GM19324 (cell line): ENCODE measurements around the gene SLC26A2.

Experiments used
- ATAC-seq: cut with Tn5 transposase; IDR thresholded peaks from one replicate; pipeline ENCODE4 v1.9.1; 2021; ENCODE audit warnings: mild to moderate bottlenecking, moderate library complexity; ENCODE audit not compliant: unreplicated experiment, low FRiP score

The SLC26A2 gene

DNA sequence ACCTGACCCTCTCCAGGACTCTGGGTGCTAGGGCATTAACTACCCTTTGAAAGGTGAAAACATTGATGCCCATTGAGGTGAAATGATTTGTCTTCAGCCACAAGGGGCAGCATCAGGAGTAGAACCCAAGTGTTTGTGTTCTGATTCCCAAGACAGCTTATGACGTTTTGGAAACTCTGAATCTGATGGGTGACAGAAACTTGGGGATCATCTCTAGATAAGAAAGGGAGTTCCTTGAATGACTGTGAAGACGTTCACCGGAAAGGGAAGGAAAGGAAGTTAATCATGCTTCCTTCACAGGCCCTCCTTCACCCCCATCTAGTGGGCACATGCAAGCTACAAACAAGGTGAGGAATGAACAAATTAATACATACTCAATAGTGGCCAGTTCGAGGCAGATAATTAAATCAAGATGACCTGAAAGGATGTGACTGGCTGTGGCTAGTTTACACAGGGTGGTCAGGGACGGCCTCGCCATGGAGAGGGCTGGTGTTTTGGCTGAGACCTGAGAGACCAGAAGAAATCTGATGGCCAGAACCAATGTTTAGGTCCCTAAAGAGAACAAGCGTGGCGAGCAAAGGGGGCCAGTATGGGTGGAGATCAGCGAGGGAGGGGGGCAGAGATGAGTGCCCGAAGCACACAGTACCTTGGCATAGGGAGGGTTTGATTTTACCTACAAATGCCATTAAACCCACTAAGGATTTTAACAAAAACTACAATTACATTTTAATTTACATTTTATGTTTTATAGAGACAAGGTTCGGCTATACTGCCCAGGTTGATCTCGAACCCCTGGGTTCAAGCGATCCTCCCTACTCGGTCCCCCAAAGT lies 937 bp upstream of the SLC26A2 start:
- no peak for ATAC-seq

DNA sequence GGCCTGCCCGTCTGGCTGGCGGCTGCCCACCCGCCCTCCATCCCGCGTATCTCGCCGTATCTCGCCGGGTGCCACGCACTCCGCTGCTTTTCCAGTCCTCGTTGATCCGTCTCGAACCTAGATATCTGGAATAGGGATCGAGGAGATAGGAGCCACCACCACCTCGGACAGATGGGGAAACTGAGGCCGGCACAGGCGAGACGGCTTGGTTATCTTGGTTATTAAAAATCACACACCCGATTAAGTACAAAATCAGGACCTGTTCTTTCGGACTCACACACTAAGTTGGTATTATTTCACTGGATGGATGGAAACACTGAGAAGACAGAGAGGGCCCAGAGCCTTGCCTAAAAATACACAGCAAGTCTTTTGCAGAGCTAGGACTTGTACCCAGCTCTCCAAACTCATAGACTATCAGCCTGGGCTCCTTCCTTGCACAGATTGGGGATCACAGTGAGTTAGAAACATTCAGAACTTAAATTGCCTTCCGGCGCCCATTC lies 678 bp downstream of the SLC26A2 start:
- ATAC-seq = no peak

DNA sequence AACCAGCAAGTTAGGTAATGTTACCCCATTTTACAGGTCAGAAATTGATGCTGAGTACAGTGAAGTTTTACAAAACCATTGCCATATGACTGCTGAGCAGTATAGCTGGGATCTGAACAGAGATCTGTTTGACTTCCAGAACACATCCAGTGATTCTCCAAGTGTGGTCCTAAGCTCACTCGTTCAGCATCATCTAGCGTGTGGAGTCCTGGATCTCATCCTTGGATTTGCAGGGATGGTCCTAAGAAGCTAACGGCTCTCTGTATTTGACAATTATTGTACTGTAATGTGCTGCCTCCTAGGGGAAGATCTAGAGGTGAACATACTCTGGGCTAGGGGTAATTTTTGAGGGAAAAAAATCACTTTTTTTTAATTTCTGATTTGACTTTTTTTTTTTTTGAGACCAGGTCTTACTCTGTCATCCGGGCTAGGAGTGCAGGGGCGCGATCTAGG lies 1.4 kb downstream of the SLC26A2 start:
- no peak for ATAC-seq

DNA sequence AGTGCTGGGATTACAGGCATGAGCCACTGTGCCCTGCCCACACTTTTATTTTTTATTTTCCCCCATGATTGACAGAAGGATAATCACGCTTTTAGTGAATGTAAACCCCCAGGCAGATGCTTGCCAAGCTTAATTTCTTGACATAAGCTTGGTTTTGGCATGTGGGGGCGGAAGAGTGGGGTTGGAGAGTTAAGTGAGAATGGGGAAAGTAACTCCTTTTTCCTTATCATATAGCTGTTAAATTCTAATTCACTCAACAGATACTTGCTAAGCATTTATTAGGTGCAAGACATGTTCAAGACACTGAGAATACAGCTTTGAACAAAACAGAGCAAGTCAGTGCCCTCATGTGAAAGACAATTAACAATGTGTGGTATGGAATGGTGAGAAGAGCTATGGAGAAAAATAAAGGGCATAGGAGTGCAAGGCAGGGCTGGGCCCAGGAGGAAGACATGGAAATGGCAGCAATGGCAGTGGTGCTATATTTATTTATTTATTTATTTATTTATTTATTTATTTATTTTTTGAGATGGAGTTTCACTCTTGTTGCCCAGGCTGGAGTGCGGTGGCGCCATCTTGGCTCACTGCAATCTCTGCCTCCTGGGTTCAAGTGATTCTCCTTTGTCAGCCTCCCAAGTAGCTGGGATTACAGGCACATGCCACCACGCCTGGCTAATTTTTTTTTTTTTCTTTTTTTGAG lies 2.2 kb downstream of the SLC26A2 start:
- ATAC-seq = no peak

DNA sequence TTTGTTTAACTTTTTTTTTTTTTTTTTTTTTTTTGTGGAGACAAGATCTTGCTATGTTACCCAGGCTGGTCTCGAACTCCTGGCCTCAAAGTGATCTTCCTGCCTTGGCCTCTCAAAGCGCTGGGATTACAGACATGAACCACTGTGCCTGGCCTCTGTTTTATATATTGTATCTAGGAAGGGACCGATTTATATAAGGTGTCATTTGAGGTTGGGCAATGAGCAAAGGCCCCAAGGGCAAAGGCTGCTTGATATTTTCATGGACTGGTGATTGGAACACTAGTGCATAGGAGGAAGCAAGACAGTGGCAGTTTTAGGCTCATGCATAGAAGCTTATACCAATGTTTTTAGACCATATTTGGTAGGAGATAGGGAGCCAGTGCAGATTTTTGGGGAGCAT lies 3.2 kb downstream of the SLC26A2 start:
- no peak for ATAC-seq

DNA sequence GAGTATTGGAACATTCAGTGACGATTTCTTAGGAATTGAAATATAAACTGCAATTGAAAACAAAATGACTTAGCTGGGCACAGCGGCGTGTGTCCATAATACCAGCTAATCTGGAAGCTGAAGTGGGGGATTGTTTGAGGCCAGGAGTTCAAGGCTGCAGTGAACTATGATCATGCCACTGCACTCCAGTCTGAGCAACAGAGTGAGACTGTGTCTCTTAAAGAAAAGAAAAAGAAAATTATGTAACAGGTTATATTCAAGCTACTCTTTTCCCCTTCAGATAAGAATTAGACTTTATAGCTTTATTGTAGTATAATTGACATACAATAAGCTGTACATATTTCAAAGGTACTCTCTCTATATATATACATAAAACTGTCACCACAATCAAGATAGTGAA lies 6.4 kb downstream of the SLC26A2 start:
- no peak for ATAC-seq

DNA sequence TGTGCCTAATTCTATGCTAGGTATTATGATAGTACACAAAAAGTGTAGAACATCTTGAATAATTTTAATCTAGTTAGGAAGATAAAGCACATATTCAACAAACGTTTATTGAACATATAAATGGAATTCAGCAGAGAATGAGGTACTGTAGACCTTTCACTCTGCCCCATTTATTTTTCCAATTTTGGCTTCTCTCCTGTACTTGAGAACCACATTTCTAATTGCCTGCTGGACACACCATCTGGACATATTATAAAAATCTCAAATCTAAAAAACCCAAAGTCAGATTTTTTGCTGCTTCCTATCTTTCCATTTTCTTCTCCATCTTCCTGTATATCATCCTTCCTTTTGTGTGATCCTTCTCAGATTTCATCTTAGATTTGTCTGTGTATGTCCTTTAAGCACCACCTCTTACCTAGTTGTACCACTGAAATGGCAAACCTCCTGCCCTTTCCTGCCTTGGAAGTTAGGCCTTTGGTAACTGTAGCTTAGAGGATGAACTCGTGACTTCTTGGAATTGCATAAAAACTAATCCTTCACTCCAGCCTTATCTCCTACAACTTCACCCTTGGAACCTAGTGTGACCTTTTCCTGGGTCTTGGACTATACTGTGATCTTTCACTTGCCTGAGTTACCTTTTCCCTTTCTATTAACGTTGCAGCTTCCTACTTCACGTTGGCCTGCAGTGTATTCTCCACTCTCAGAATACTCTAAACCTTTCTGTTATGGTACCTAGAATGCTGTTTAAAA lies 8.8 kb downstream of the SLC26A2 start:
- ATAC-seq = no peak

DNA sequence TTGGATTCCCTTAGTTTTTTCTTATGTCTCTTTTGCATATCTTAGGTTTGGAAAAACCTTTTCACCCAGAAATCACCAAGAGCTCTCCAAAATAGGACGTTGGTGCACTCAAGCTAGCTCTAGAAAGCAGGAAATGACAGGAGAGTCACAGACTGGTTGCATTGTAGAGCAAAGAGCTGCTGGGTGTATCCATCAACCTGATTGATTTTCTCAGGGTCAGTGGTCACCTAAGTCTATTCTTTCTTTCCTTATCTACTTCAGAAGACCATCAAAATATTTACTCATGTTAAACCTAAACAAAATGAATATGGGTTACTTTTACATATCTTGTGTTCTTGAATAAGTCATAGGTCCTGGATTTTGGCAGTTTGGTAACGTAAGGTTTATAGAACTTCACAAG lies 14.9 kb downstream of the SLC26A2 start:
- no peak for ATAC-seq

DNA sequence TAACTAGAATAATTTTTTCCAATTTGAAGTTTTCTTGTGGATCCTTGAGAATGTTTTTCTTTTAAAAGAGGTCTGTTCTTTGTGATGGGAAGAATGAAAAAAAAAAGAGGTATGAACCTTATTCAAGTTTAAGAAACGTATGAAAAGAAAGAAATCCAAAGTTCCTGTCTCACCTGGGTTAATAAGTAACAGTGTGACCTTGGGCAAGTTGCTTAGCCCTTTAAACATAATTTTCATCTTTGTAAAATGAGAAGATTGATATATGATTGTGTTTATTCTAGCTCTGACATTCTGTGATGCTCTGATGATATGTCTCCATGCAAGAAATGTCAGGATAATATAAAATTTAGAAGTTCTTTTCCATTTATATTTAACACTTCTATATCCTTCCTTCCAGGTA lies 19.3 kb downstream of the SLC26A2 start:
- no peak for ATAC-seq

DNA sequence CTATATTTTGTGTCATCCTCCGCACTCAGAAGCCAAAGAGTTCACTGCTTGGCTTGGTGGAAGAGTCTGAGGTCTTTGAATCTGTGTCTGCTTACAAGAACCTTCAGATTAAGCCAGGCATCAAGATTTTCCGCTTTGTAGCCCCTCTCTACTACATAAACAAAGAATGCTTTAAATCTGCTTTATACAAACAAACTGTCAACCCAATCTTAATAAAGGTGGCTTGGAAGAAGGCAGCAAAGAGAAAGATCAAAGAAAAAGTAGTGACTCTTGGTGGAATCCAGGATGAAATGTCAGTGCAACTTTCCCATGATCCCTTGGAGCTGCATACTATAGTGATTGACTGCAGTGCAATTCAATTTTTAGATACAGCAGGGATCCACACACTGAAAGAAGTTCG lies 20.6 kb downstream of the SLC26A2 start:
- no peak for ATAC-seq

DNA sequence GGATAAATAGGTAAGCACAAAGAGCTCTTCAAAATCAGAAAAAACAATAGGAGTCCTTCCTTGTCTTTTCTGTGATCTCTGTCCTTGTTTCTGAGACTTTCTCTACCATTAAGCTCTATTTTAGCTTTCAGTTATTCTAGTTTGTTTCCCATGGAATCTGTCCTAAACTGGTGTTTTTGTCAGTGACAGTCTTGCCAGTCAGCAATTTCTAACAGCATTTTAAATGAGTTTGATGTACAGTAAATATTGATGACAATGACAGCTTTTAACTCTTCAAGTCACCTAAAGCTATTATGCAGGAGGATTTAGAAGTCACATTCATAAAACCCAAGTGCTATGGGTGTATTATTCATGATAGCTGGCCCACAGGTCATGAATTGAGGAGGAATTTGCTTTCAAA lies 21.9 kb downstream of the SLC26A2 start:
- no peak for ATAC-seq

DNA sequence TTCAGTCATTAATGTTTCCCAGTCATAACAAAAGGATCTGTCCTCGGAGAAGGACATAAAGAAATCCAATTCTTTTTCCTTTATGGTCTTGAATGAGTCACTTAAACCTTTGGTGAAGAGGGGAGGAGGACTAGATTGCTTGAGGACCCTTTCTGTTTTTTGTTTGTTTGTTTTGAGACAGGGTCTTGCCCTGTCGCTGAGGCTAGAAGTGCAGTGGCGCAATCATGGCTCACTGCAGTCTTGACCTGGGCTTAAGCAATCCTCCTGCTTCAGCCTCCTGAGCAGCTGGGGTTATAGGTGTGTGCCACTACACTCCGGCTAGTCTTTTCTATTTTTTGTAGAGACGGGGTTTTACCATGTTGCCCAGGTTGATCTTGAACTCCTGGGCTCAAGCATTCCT lies 27.6 kb downstream of the SLC26A2 start:
- no peak for ATAC-seq

DNA sequence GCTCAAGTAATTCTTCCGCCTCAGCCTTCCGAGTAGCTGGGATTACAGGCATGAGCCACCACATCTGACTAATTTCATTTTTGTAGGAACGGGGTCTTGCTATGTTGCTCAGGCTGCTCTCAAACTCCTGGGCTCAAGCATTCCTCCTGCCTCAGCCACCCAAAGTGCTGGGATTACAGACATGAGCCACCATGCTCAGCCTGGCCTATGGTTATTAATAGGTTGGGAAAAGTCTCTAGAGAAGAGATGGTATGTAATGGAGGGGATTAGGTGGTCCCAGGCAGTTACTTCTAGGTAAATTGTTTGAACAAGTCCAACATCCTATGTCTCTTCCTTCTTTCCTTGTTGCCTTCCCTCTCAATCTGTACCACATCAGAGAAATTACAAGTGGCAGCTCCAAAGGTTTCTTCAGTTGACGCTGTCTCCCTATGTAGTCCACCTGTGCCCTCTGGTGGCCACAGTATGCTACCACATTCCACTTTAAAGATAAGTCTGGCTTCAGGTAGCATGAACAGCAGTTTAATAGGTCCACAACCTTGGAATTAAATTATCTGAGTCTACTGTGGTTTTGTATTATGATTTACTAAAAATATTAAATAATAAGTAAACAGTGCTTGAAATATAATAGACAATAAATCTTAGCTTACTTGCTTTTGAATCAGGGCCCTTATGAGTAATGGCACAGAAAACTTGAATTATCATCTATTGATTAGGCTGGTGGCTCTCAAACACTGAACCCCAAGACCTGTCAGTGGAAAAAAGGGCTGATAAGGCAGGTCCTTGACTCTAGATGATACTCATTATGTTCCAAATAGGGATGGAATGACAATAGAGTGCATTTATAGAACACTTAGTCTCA lies 30.2 kb downstream of the SLC26A2 start:
- peak; percentile 49 for ATAC-seq

DNA sequence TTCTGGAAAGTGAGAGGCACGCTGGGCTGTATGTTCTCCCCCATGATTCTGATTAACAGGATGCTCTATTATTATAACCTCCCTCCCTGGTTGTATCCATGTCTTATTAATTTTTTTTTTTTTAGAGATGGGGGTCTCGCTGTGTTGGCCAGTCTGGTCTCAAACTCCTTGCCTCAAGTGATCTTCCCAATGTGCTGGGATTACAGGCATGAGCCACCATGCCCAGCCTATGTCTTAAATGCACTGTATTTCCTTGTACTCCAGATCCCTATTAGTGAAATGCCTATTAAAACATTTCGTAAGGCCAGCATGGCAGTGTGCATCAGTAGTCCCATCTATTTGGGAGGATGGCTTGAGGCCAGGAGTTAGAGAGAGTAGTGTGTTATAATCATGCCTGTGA lies 32.9 kb downstream of the SLC26A2 start:
- no peak for ATAC-seq

DNA sequence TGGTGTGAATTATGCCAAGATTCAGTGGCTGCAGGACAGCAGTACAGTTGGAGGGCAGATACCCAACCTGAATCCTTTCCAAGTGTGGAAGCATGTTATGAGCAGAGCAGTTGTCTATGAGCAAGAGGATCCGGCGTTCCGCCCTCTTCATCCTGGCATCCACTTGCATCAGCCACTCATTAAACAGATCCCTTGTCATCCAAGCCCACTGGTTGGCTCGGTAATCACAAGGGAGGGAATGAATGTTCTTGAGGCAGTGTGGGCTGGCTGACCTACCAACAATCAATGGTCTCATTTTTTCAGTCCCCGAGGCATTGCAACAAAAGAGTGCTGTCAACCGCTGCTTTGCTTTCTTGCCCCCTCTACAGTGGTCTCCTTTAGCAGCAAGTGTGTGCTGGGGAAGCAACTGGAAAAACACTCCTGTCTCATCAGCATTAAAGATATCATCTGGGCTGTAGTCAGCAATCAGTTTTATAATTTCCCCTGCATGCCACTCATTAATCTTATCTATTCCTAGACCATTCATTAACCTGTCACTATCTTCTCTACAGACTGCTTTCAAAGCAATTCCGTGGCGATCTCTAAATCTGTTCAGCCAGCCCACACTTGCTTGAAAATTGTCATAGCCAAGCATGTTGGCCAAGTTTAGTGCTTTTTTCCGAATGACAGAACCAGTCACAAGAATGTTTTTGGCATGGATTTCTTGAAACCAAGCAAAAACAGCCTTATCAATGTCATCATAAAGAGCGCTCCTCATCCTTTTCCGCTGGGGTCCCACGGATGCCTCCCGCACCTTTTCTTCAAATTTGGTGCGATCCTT lies 35.0 kb downstream of the SLC26A2 start:
- ATAC-seq = no peak

DNA sequence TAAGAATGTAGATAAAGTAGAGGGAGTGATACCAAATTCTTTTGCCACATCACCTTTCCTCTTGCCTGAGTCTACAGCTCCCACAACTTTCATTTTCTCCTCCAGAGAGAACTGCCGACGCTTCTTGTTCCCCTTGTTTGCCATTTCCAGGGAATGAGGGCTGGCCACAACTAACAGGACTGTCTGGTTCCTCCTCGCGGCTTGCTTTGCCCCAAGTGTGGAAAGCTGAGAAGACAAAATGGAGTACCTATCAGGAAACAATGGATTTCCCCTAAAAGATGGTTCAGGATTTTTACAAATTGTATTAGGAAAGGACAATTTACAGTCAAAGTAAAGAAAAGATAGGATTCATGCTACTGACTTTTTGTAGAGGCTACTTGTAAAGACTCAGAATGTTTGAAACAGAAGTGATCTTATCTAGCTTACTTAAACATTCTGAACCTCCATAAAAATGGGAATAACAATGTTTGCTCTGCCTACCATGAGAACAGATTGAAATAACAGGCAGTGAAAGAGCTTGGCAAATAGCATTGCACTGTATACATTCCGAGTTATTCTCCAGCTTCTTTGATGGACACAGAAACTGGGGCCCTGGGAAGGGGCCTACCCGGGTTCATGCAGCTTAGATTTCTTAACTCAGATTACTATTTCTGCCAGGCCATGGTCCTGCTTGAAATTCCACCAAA lies 35.8 kb downstream of the SLC26A2 start:
- ATAC-seq = no peak

DNA sequence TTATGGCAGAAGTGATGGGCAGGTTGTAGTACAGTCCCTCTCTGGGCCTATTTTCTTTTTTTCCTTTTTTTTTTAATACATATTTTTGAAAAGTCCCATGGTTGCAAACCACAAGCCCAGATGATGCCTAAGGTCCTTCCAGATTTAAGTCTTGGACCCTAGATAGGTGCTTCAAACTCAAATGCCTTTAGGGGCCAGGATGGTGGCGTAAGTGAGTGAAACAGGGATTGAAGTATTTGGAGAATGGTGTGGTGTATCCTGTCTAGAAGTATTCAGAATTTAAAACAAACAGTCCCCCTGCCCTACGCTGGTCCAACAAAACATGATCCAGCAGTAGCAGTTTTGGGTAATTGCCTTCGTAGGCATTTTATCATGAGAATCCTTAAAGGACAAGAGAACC lies 37.7 kb downstream of the SLC26A2 start:
- no peak for ATAC-seq

DNA sequence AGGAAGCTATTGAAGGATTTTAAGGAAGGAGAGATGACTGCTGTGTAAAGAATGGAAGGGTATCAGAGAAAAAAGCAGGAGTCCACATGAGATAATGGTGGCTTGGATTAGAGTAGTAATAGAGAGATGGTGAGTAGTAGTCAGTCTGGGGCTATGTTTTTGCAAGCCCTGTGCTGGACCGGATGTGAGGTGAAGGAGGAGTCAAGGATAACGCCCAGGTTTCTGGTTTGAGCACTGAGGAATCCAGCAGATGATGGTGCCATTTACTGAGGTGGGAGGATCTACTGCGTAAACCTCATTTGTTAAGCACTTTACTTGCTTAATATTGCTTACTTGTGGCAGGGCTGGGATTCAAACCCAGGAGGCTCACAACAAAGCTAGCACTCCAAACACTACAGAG lies 38.8 kb downstream of the SLC26A2 start:
- ATAC-seq = no peak

DNA sequence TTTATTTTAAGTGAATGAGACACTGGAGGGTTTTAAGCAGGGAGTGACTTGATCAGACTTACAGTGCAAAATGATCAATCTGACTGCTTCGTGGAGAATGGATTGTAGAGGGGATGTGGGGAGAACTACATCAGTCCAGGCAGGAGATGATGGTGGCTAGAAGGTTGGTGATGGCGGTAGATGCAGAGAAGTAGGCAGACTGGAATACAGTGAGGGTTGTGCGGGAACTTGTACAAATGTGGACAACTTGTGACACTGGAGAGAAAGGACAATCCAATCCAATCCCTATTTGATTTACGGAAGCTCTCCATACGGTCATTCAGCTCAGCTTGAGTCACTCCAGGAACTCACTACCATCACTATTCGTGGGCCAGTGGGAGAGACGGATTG lies 39.3 kb downstream of the SLC26A2 start:
- ATAC-seq = no peak
